ENCODE measurements around the gene POU2AF2. TPM values are rescaled to one million over a fixed set of nuclear protein-coding genes. Genes with fewer than 3 reads are reported as not detected.

Gene POU2AF2
- total RNA-seq, 2 experiments from 2014 or later = not detected

GRCh38 chr11:111301004-111301841 is 55.7 kb downstream of the POU2AF2 start:
- H3K27ac Mint-ChIP-seq = no peak overlapping the region
- intact Hi-C loops (cut with micrococcal nuclease) = no loop called here
- ChIA-PET POLR2A (no interaction called here), CTCF (interaction anchor here (0.7 to 1.2 kb wide), 2 partner anchors 18 to 122 kb away, joined by 3 to 4 read pairs; no protein-coding TSS in a partner anchor)
- H3K9me3 Mint-ChIP-seq = no peaks in the 10 kb centered on the region
- H3K36me3 Mint-ChIP-seq (ENCODE audit: low read depth) = no peaks in the 10 kb centered on the region
- H3K4me1 Mint-ChIP-seq (ENCODE audit: low read depth) = no peaks in the 10 kb centered on the region
- no peak for DNase-seq
- no peak for ATAC-seq
- no peak overlapping the region for H3K4me3 Mint-ChIP-seq
- no peak for TF ChIP-seq CTCF (IDR thresholded peaks at IDR 0.05)
- H3K27me3 Mint-ChIP-seq = peaks cover 37% of the 10 kb centered on the region

- Mint-ChIP-seq H3K27me3 (peaks cover 36% of the 10 kb centered on the region), H3K4me3 (no peak overlapping the region), H3K36me3 (ENCODE audit: low read depth) (no peaks in the 10 kb centered on the region), H3K9me3 (no peaks in the 10 kb centered on the region), H3K27ac (no peak overlapping the region), H3K4me1 (ENCODE audit: low read depth) (no peaks in the 10 kb centered on the region)
- POLR2A ChIA-PET = no interaction called here
- no peak for TF ChIP-seq CTCF (IDR thresholded peaks at IDR 0.05)
- CTCF ChIA-PET = interaction anchor here (1.2 kb wide), 1 partner anchor 19 kb away, joined by 4 read pairs; no protein-coding TSS in a partner anchor
- ATAC-seq = no peak
- intact Hi-C loops (cut with micrococcal nuclease) = no loop called here
- DNase-seq = no peak
Observed at GRCh38 chr11:111301842-111302118, 56.3 kb downstream of the POU2AF2 start.

GRCh38 chr11:111302298-111302697 is 56.8 kb downstream of the POU2AF2 start:
- TF ChIP-seq CTCF (IDR thresholded peaks at IDR 0.05) = no peak
- POLR2A ChIA-PET = no interaction called here

GRCh38 chr11:111303461-111303860 is 57.9 kb downstream of the POU2AF2 start:
- Mint-ChIP-seq H3K36me3 (ENCODE audit: low read depth) (no peaks in the 10 kb centered on the region), H3K27me3 (peaks cover 30% of the 10 kb centered on the region), H3K27ac (no peak overlapping the region), H3K4me1 (ENCODE audit: low read depth) (no peaks in the 10 kb centered on the region), H3K4me3 (no peak overlapping the region), H3K9me3 (no peaks in the 10 kb centered on the region)
- intact Hi-C loops (cut with micrococcal nuclease) = no loop called here
- no peak for DNase-seq
- no peak for TF ChIP-seq CTCF (IDR thresholded peaks at IDR 0.05)
- ChIA-PET POLR2A (interaction anchor here (0.6 kb wide), 1 partner anchor 129 kb away, joined by 3 read pairs; no protein-coding TSS in a partner anchor), CTCF (interaction anchor here (1.0 to 2.2 kb wide), 2 partner anchors 20 to 125 kb away, joined by 3 to 6 read pairs; no protein-coding TSS in a partner anchor)
- no peak for ATAC-seq

More at GRCh38 chr11:111302298-111302697, 56.8 kb downstream of the POU2AF2 start:
- no peak overlapping the region for H3K27ac Mint-ChIP-seq
- ATAC-seq (no peak), DNase-seq (no peak)
- no peaks in the 10 kb centered on the region for H3K9me3 Mint-ChIP-seq
- H3K4me3 Mint-ChIP-seq = no peak overlapping the region
- no peaks in the 10 kb centered on the region for H3K4me1 Mint-ChIP-seq (ENCODE audit: low read depth)
- H3K27me3 Mint-ChIP-seq = peaks cover 34% of the 10 kb centered on the region
- CTCF ChIA-PET = interaction anchor here (1.2 kb wide), 1 partner anchor 19 kb away, joined by 4 read pairs; no protein-coding TSS in a partner anchor
- H3K36me3 Mint-ChIP-seq (ENCODE audit: low read depth) = no peaks in the 10 kb centered on the region
- intact Hi-C loops (cut with micrococcal nuclease) = no loop called here

- no peaks in the 10 kb centered on the region for H3K4me1 Mint-ChIP-seq (ENCODE audit: low read depth)
- H3K9me3 Mint-ChIP-seq = no peaks in the 10 kb centered on the region
- intact Hi-C loops (cut with micrococcal nuclease) = no loop called here
- ATAC-seq = no peak
- H3K36me3 Mint-ChIP-seq (ENCODE audit: low read depth) = no peaks in the 10 kb centered on the region
- no peak for DNase-seq
- peaks cover 23% of the 10 kb centered on the region for H3K27me3 Mint-ChIP-seq
- CTCF ChIA-PET = no interaction called here
- no peak overlapping the region for H3K4me3 Mint-ChIP-seq
- no peak overlapping the region for H3K27ac Mint-ChIP-seq
- no peak for TF ChIP-seq CTCF (IDR thresholded peaks at IDR 0.05)
- POLR2A ChIA-PET = no interaction called here
Observed at GRCh38 chr11:111305162-111305802, 59.8 kb downstream of the POU2AF2 start.

Measured in activated CD8-positive, alpha-beta T cell treated with anti-CD3 and anti-CD28 coated beads for 36 hours (primary cell).